COLO829 (cell line): Measurements from ENCODE around the gene ASCC2.
"Not testable (repeated sequence)": the region's sequence is repeated elsewhere in the genome, so short reads cannot be mapped to it uniquely, and the experiment has no call there.

ENCODE experiments used
- DNase-seq: peaks from one replicate; pipeline ENCODE4 v3.0.0; 2012; ENCODE audit warnings: low spot score

Gene ASCC2, protein sequence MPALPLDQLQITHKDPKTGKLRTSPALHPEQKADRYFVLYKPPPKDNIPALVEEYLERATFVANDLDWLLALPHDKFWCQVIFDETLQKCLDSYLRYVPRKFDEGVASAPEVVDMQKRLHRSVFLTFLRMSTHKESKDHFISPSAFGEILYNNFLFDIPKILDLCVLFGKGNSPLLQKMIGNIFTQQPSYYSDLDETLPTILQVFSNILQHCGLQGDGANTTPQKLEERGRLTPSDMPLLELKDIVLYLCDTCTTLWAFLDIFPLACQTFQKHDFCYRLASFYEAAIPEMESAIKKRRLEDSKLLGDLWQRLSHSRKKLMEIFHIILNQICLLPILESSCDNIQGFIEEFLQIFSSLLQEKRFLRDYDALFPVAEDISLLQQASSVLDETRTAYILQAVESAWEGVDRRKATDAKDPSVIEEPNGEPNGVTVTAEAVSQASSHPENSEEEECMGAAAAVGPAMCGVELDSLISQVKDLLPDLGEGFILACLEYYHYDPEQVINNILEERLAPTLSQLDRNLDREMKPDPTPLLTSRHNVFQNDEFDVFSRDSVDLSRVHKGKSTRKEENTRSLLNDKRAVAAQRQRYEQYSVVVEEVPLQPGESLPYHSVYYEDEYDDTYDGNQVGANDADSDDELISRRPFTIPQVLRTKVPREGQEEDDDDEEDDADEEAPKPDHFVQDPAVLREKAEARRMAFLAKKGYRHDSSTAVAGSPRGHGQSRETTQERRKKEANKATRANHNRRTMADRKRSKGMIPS

GRCh38 chr22:29837741-29838598, at the start of gene ASCC2:
TSS of gene ASCC2 (minus strand) at chr22:29838274. CDS start at chr22:29832325, 5,949 bp downstream.
- peak; percentile 98 for DNase-seq

DNA sequence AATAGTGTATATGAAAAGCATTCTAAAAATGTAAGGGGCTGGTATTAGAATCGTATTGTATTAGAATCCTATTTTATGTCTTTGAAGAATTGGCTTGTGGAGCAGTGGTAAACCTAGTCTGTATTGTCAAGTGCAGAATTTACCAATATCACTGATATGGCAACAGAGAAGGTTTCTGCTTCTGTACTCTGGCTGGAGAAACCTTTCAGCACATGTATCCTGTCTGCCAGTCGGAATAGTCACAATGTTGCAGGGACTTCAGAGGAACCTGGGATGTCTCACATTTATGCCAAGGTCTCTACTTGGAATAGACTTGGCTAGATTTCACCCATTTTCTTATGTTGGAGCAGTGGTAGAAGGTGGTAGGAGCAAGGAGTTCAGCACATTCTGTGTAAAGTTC, 49.3 kb upstream of the ASCC2 start:
- DNase-seq: no peak

GRCh38 chr22:29886596-29886995, 48.5 kb upstream of the ASCC2 start:
- no peak for DNase-seq

GRCh38 chr22:29885610-29886009, 47.5 kb upstream of the ASCC2 start:
- DNase-seq: no peak

- DNase-seq: no peak
These were observed 45.7 kb upstream of the ASCC2 start for GRCh38 chr22:29883775-29884097.

GRCh38 chr22:29883045-29883774, 45.1 kb upstream of the ASCC2 start, which contains the start of gene MTMR3:
TSS of gene MTMR3 (plus strand) at chr22:29883174. CDS start at chr22:29971060, 87,886 bp downstream.
- DNase-seq: peak; percentile 63

GRCh38 chr22:29882716-29883044, 44.6 kb upstream of the ASCC2 start:
- no peak for DNase-seq

GRCh38 chr22:29879753-29880152, 41.7 kb upstream of the ASCC2 start:
- DNase-seq: no peak

- no peak for DNase-seq
These were observed 39.5 kb upstream of the ASCC2 start for GRCh38 chr22:29877620-29878019.

- DNase-seq: no peak
These were observed 35.9 kb upstream of the ASCC2 start for GRCh38 chr22:29873943-29874342.

DNA sequence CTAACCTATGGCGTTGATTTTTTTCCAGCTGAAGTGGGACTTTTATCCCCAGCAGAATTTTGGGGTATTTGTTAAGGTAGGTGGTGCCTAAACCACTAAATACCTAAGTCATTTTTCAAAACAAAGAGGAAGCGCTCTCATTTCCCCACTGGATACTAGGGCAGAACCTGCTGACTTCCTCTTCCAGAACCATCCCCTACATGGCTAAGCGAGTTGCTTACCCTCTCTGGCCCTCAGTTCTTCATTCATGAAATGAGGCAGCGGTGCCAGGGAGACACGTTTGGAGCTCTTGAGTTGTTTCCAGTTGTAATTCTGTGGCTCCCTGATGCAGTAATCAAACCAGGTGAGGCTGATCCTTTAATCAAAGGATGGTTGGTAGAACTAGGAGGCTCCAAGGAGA, 34.9 kb upstream of the ASCC2 start:
- DNase-seq: no peak

DNA sequence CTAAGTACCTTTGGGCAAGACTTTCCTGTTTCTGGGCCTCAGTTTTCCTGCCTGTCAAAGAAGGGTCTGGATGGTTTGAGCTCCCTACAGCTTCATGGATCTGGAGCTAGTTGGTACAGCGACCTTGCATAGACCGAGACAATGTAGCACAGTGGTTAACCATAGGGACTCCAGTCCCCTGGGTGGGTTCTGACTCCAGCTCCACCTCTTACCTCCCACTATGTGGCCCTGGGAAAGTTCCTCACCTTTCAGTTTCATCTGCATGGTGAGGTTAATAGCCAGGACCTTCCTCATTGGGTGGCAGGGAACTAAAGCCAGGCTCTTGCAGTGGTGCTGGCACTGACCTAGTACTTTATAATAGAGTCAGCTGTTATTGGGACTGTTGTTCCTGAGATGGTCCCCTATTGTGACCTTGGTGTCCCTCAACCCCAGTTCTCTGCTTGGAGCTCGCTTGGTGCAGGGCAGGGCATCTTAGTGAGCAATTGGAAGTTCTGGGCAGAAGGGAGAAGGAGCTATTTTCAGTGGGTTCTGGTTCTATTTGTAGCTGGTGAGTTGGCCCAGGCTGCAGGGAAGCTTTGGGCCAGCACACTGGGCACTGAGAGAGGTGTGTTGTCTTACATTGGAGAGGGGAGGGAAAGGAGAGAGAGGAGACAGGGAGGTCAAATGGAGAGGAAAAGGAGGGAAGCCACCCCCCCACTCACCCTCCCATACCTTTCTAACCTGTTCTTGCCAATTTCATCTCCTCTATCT, 34.2 kb upstream of the ASCC2 start:
- no peak for DNase-seq

- DNase-seq: no peak
These were observed 33.6 kb upstream of the ASCC2 start for GRCh38 chr22:29871684-29872083.

DNA sequence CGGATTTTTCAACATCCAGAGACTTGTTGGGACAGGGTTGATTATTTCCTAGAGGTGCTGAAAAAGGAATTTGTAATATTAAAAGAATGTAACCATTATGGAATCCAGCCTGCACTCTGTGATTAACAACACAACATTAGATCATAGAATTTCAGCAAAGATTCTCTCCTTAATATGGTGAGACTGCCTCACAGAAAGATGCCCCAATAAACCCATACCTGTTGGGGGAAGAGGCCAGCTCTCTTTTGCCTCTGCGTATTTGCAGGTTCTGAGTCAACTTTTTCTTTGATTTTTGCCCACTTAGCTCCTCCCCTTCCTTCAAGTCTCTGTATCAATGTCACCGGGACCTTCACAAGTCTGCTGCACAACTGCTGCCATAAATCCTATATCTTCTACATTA, 32.5 kb upstream of the ASCC2 start:
- DNase-seq: no peak

- no peak for DNase-seq
These were observed 29.8 kb upstream of the ASCC2 start for GRCh38 chr22:29867851-29868250.

GRCh38 chr22:29867260-29867659, 29.2 kb upstream of the ASCC2 start:
- DNase-seq: no peak

GRCh38 chr22:29865572-29865971, 27.5 kb upstream of the ASCC2 start:
- not testable (repeated sequence) for DNase-seq

GRCh38 chr22:29861672-29862297, 23.7 kb upstream of the ASCC2 start:
- DNase-seq: no peak

DNA sequence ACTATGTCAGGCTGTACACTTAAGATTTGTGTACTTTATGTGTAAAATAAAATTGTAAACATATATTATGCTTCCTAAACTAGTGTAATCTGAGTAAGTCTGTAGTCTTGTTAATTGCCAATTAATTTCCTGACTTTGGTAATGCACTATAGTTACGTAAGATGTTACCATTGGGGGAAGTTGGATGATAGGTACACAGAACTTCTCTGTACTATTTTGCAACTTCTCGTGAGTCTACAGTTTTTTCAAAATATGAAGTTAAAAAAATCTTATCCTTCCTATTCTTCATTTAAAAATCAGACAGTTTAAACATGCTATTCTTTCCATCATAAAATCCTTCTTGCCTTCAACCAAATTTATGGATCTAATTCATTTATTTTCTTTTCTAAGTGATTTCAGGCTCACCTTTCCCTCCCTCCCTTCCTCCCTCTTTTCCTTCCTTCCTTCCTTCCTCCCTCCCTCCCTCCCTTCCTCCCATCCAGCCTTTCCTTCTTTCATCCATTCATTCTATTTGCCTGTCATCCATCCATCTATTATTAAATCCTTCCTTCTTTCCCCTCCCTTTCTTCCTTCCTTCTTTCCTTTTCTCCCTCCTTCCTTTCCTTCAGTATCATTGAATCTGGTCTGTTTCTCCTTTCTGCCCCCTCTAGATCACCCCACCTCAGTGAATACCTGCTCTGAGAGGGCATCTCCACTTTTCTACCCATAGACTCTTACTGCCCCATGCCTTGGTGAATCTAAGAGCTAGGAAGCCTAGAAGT, 22.1 kb upstream of the ASCC2 start:
- no peak for DNase-seq

DNA sequence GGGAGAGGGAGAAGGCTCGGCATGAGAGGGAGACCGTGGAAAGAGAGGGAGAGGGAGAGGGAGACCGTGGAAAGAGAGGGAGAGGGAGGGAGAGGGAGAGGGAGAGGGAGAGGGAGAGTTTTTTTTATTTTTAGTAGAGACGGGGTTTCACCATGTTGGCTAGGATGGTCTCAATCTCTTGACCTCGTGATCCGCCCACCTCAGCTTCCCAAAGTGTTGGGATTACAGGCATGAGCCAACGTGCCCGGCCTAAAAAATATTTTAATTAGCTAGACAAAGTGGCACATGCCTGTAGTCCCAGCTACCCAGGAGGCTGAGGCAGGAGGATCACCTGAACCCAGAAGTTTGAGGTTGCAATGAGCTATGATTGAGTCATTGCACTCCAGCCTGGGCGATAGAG, 21.0 kb upstream of the ASCC2 start:
- DNase-seq: not testable (repeated sequence)
